VCaP (cell line): ENCODE results near the gene HHIPL1.

Experiments
- H3K27ac ChIP-seq: fragments of 450-650 bp; 2 replicates; pipeline ENCODE4 v1.5.1; 2017
- CTCF ChIP-seq: fragments of 450-650 bp; conservative IDR thresholded peaks from 2 replicates; pipeline ENCODE4 v1.5.1; 2017; ENCODE audit warnings: mild to moderate bottlenecking, moderate library complexity

Gene HHIPL1

DNA sequence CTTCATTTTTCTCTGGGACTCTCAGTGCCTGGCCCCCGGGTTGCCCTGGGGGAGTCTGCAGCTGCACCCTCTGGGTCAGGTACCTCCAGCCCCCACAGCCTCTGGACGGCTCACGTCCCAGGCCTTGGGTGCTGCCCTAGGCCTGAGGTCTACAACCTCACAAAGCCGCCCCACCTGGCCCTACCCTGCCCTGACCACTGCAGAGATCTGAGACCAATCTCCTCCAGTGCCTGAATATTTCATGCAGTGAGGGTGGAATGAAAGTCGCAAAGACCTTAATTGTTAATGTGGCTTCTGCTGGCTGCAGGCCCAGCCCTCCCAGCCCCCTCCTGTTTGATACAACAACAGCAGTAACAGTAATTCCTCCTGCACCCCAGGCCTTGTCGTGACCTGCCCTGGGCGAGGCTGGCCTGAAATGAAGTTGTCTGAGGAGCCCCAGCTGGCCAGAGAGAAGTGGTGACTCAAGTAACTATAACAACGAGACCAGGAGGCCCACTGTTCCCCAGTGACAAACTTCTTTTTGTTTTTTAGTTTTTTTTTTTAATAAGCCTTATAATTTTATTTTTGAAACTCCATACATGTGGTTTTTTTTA lies 32.1 kb upstream of the HHIPL1 start:
- no peak for TF ChIP-seq CTCF
- H3K27ac ChIP-seq: no peak overlapping the region

- no peak for TF ChIP-seq CTCF
- H3K27ac ChIP-seq: no peak overlapping the region
Measured at GRCh38 chr14:99615497-99616157, 29.3 kb upstream of the HHIPL1 start.

DNA sequence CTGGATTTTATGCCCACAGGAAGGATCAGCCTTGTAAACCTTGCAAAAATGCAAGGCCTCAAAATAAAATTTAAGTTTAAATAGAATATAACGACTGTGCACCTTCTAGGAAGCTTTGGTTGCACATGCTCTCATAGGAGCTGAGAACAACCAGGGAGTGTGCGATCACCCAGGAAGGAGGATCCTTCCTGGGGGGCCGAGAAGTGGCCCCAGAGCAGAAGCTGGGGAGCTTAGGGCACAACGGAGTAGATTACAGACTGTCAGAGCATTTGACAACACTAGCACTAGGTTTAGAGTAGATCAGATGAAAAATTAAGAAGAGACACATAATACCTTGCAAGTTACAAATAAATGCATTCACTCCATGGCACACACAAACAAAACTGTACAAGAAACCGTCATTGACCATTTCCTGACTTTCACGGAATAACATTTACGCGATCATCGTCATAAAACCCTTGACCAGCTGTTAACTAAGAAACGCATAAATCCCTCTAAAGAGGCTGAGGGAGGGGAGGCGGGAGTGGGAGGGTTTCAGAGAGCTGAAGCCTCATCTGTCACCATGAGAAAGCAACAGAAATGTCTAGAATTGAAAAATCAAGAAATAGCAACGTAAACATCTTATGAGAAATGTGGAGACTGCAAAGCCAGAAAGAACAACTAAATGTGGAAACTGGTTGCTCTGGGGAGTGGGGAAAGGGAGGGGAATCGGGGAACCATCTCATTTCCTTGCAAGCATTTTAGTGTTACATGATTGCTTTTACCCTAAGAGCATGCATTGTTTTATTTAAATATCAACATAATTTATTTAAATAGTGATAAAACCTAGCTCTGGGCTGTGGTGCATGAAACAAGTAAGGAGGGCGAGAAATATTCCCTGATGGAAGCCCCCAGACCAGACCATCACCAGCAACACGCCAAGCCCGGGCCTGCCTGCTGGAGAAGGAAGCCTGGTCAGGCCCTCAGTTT lies 27.8 kb upstream of the HHIPL1 start:
- TF ChIP-seq CTCF: no peak
- no peak overlapping the region for H3K27ac ChIP-seq

DNA sequence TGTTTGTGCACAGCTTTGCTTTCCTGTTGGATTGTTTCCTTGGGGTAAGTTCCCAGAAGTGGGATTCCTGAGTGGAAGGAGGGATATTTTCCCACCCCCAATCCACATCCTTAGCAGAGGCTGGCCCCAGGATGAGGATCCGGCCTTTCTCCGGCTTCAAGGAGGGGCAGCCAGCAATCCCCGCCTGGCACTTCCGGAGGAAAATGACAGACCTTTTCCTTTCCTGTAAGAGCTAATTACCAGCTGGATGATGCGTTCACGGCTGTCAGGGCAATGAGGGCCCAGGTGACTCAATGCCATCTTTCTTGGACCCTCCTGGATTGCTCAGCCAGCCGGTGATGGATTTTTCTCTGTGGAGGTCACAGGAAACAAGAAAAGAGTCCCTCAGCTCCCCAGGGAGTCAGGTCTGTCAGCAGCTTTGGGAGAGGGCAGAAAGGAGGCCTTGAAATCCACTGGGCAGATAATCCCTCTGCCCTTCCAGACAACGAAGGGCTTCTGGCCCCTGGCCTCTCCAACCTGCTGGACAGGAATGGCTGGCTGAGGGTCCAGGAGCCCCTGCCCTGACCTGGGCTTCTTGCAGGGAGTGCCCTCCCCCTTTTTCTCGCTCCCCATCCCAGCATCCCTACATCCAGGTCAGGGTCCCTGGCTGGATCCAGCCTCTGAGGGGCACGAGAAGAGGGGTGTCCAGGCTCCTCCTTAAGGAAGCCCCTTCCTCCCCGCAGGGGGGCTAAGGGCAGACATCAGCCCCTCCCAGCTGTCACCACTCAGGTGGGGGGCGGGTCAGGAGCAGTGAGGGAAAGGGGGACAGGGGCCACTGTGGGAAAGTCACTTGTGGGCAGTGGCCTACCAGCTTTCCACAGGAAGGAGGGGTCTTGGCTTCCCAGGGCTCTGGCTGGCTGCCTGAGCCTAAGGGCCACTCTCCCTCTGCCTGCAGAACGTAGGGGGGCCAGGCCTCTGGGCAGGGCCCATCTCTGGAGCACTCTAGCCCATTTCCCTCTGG lies 24.8 kb upstream of the HHIPL1 start:
- no peak overlapping the region for H3K27ac ChIP-seq

DNA sequence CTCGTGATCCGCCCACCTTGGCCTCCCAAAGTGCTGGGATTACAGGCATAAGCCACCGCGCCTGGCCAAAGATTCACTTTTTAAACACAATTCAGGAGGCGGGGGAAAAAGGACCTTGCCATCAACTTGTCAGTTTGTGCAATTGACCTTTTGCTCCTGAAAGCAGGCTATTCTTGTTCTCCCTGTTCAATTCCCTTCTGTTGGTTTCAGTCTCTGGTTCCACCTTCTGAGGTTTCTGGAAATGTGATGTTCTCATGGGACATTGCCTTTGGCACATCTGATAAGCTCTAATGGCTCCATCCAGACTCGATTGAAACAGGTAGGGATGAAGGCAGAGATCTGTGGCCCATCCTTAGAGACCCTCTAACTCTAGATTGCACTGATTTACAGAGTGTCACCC lies 23.0 kb upstream of the HHIPL1 start:
- TF ChIP-seq CTCF: no peak

More for the DNA sequence above, 24.8 kb upstream of the HHIPL1 start:
- TF ChIP-seq CTCF: no peak

DNA sequence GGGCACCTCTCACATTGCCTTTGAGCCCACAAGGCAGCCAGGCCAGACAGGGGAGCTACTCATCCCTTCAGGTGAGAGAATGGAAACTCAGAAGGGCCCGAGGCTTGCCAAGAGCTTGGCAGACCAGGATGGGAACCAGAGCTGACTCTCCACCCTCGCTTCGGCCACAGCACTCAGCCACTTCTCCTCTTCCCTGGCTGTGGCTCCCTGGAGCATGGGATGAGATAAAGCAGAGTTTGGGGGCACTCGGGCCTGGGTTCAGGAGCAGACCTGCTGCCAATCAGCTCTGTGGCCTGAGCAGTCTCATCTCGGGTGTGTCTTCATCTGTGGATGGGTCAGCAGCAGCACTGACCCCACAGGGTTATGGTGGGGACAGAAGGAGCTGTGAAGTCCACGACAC lies 20.9 kb upstream of the HHIPL1 start:
- no peak overlapping the region for H3K27ac ChIP-seq

More for the DNA sequence above, 23.0 kb upstream of the HHIPL1 start:
- no peak overlapping the region for H3K27ac ChIP-seq

More for the DNA sequence above, 20.9 kb upstream of the HHIPL1 start:
- no peak for TF ChIP-seq CTCF
